Karpas-422 (cell line): ENCODE results near the gene VWC2L. TPM values are rescaled to one million over a fixed set of nuclear protein-coding genes. Genes with fewer than 3 reads are reported as not detected.

ENCODE experiments used
- DNase-seq: peaks from one replicate; pipeline ENCODE4 v3.0.0-alpha.2; 2015
- H2AFZ ChIP-seq: fragments of 200-600 bp; sonication (generic); 2 replicates; pipeline ENCODE4 v1.6.1; 2014; ENCODE audit warnings: antibody characterized with exemption, low read length, mixed read lengths
- H3K27ac ChIP-seq: fragments of 200-600 bp; sonication (generic); 2 replicates; pipeline ENCODE4 v1.5.1; 2014; ENCODE audit warnings: mild to moderate bottlenecking, low read length, moderate library complexity
- H3K27me3 ChIP-seq: fragments of 200-600 bp; sonication (generic); 2 replicates; pipeline ENCODE4 v1.6.1; 2014; ENCODE audit warnings: low read length, mixed read lengths
- H3K36me3 ChIP-seq: fragments of 200-600 bp; sonication (generic); 2 replicates; pipeline ENCODE4 v1.6.1; 2014; ENCODE audit warnings: low read length, mixed read lengths; ENCODE audit not compliant: insufficient read depth
- H3K4me1 ChIP-seq: fragments of 200-600 bp; sonication (generic); 2 replicates; pipeline ENCODE4 v1.6.1; 2014; ENCODE audit warnings: mild to moderate bottlenecking, low read length, mixed read lengths
- H3K4me2 ChIP-seq: fragments of 200-600 bp; sonication (generic); 2 replicates; pipeline ENCODE4 v1.6.1; 2014; ENCODE audit warnings: low read length, low read depth, mild to moderate bottlenecking; ENCODE audit not compliant: poor library complexity, severe bottlenecking
- H3K4me3 ChIP-seq: fragments of 200-600 bp; sonication (generic); 2 replicates; pipeline ENCODE4 v1.5.1; 2014; ENCODE audit warnings: mild to moderate bottlenecking, antibody characterized with exemption, low read length, mixed read lengths
- H3K79me2 ChIP-seq: fragments of 200-600 bp; sonication (generic); 2 replicates; pipeline ENCODE4 v1.6.1; 2014; ENCODE audit warnings: mild to moderate bottlenecking, low read length, mixed read lengths
- H3K9ac ChIP-seq: fragments of 200-600 bp; sonication (generic); 2 replicates; pipeline ENCODE4 v1.6.0; 2014; ENCODE audit warnings: low read length
- H3K9me2 ChIP-seq: fragments of 200-600 bp; sonication (generic), shearing (Covaris generic); replicated peaks from 2 replicates; pipeline ENCODE4 v1.6.0; 2014; ENCODE audit warnings: mild to moderate bottlenecking, low read length, moderate library complexity; ENCODE audit not compliant: insufficient read depth
- H3K9me3 ChIP-seq: fragments of 300-700, 200-600 bp; sonication (generic); 2 replicates; pipeline ENCODE4 v1.6.1; 2014; ENCODE audit warnings: low read length, mixed read lengths
- H4K20me1 ChIP-seq: fragments of 200-600 bp; sonication (generic); 2 replicates; pipeline ENCODE4 v1.6.1; 2014; ENCODE audit warnings: mild to moderate bottlenecking, antibody characterized with exemption, low read length, low read depth; ENCODE audit not compliant: insufficient read depth
- total RNA-seq: library from RNA; depleted of rRNA; stranded (reverse); fragments of >200 nt; shearing (Covaris generic); gene quantifications from 2 replicates; pipeline ENCODE4 v1.2.3, GENCODE V29; 2014; ENCODE audit warnings: low replicate concordance

VWC2L gene
- total RNA-seq, 1 experiment from 2014 or later: not detected

DNA sequence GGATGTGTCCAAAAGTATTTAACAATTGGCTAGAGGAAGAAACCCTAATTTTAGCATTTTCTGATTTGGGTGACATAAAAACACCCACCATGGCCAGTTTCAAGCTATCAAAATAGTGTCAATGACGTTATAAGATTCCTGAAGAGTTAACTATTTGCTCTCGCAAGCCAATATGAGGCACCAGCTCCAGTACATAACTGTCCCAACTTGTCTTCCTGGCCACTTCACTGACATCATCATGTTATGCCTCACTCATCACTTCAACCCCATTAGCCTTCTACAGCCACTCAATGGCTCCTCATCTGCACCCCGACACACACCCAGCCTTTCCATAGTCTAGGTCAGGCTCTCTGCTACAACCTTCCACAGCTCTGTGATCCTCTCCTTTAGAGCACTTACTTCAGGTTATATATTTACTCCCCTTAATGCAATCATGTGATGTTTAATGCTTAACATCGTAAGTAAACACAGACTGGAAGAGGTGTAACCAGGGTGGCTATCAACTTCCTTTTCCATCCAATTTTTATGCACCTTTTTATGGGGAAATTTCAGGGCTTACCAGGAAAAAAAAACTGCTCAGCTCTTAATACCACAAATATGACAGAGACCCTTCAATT, 158.7 kb downstream of the VWC2L start:
- no peak for DNase-seq
- Histone ChIP-seq H3K4me3 (no peak overlapping the region), H2AFZ (no peak overlapping the region), H3K27me3 (no peaks in the 10 kb centered on the region), H3K4me2 (no peak overlapping the region), H3K79me2 (no peaks in the 10 kb centered on the region), H4K20me1 (no peaks in the 10 kb centered on the region), H3K9me2 (no peaks in the 10 kb centered on the region), H3K27ac (no peak overlapping the region), H3K9me3 (no peaks in the 10 kb centered on the region), H3K9ac (no peak overlapping the region), H3K36me3 (no peaks in the 10 kb centered on the region), H3K4me1 (no peaks in the 10 kb centered on the region)

DNA sequence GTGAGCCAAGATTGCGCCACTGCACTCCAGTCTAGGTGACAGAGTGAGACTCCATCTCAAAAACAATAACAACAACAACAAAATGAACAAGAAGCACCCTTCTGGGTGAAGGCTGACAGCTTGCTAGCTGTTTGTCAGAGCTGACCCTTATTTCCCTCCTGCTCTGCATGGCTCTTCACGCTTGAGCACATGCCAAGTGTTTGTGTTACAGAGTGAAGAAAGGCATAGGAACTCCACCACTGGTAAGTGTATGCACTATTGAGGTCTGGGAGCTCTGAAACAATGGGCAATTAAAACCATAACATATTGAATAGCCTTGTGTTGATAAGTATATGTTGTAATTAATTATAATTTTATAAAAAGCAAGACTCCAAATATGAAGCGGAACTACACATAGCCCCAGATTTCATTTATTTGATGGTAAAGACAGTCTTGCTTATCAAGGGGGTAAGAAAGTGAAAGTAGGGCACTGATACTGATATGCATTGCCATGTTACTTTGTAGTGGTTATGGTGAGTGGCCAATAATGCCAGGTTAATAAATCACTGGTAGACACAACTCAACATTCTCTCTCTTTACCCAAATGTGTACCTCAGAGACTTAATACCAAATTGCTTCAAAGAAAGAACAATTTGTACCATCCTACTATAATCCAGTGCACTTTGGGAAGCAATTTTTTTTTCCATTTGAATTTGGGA, 163.4 kb downstream of the VWC2L start:
- no peak overlapping the region for H2AFZ ChIP-seq
- H3K9me3 ChIP-seq: no peaks in the 10 kb centered on the region
- H3K27ac ChIP-seq: no peak overlapping the region
- no peak overlapping the region for H3K9ac ChIP-seq
- H3K4me1 ChIP-seq: no peaks in the 10 kb centered on the region
- DNase-seq: no peak
- no peak overlapping the region for H3K4me3 ChIP-seq
- H3K4me2 ChIP-seq: no peak overlapping the region
- H3K9me2 ChIP-seq: no peaks in the 10 kb centered on the region
- no peaks in the 10 kb centered on the region for H3K79me2 ChIP-seq
- no peaks in the 10 kb centered on the region for H4K20me1 ChIP-seq
- no peaks in the 10 kb centered on the region for H3K36me3 ChIP-seq
- H3K27me3 ChIP-seq: no peaks in the 10 kb centered on the region

GRCh38 chr2:214575030-214575429, 164.2 kb downstream of the VWC2L start:
- no peaks in the 10 kb centered on the region for H3K36me3 ChIP-seq
- no peaks in the 10 kb centered on the region for H4K20me1 ChIP-seq
- H3K4me3 ChIP-seq: no peak overlapping the region
- no peak overlapping the region for H3K27ac ChIP-seq
- no peaks in the 10 kb centered on the region for H3K79me2 ChIP-seq
- no peaks in the 10 kb centered on the region for H3K9me2 ChIP-seq
- no peaks in the 10 kb centered on the region for H3K4me1 ChIP-seq
- no peaks in the 10 kb centered on the region for H3K9me3 ChIP-seq
- no peak overlapping the region for H2AFZ ChIP-seq
- DNase-seq: no peak
- H3K4me2 ChIP-seq: no peak overlapping the region
- H3K9ac ChIP-seq: no peak overlapping the region
- H3K27me3 ChIP-seq: no peaks in the 10 kb centered on the region

DNA sequence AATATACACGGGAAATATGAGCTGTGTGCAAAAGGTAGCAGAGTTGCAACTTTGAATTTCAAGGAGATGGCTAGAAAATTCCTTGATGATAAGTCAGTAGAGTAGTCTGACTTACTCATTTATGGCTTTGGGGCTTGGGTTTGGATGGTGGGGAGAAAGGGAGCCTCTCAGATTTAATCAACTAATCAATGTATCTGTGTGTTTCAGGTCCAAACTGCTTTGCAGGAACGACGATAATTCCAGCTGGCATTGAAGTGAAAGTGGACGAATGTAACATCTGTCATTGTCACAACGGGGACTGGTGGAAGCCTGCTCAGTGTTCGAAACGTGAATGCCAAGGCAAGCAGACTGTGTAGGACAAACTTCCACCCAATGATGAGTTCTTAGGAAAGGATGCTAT, 164.6 kb downstream of the VWC2L start:
- H2AFZ ChIP-seq: no peak overlapping the region

GRCh38 chr2:214577769-214578168, 166.9 kb downstream of the VWC2L start:
- no peaks in the 10 kb centered on the region for H3K9me2 ChIP-seq
- H3K4me2 ChIP-seq: no peak overlapping the region
- H3K9ac ChIP-seq: no peak overlapping the region
- H4K20me1 ChIP-seq: no peaks in the 10 kb centered on the region
- no peak overlapping the region for H3K27ac ChIP-seq
- H3K9me3 ChIP-seq: no peaks in the 10 kb centered on the region
- no peak overlapping the region for H3K4me3 ChIP-seq
- DNase-seq: no peak
- H3K36me3 ChIP-seq: no peaks in the 10 kb centered on the region
- no peaks in the 10 kb centered on the region for H3K79me2 ChIP-seq
- no peaks in the 10 kb centered on the region for H3K27me3 ChIP-seq
- no peak overlapping the region for H2AFZ ChIP-seq
- no peaks in the 10 kb centered on the region for H3K4me1 ChIP-seq

More for the DNA sequence above, 164.6 kb downstream of the VWC2L start:
- no peaks in the 10 kb centered on the region for H3K4me1 ChIP-seq
- H3K9me2 ChIP-seq: no peaks in the 10 kb centered on the region
- H3K79me2 ChIP-seq: no peaks in the 10 kb centered on the region
- no peaks in the 10 kb centered on the region for H3K36me3 ChIP-seq
- H3K27ac ChIP-seq: no peak overlapping the region
- H3K4me3 ChIP-seq: no peak overlapping the region
- H3K4me2 ChIP-seq: no peak overlapping the region
- H3K27me3 ChIP-seq: no peaks in the 10 kb centered on the region
- DNase-seq: no peak
- no peak overlapping the region for H3K9ac ChIP-seq
- no peaks in the 10 kb centered on the region for H3K9me3 ChIP-seq
- H4K20me1 ChIP-seq: no peaks in the 10 kb centered on the region

DNA sequence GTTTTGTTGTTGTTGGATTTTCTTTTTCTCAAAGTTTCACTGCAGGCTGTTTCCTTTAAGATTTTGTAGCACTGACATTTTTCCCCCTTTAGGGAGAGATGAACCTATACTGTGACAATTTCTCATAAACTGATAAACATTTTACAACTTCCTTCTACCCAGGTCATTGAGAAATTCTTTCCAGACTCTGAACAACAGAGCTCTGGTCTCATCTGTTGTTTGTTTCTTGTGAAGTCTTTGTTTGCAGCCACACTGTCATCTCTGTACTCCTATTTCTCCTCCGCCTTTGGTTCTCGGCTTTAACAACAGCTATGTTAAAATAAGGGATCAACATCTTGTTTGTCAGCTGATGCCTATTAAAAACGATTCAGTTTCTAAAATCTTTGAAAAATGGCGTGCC, 167.6 kb downstream of the VWC2L start:
- Histone ChIP-seq H3K9me3 (no peaks in the 10 kb centered on the region), H4K20me1 (no peaks in the 10 kb centered on the region), H3K4me2 (no peak overlapping the region), H3K36me3 (no peaks in the 10 kb centered on the region), H2AFZ (no peak overlapping the region), H3K9me2 (no peaks in the 10 kb centered on the region), H3K27me3 (no peaks in the 10 kb centered on the region), H3K9ac (no peak overlapping the region), H3K27ac (no peak overlapping the region), H3K79me2 (no peaks in the 10 kb centered on the region), H3K4me3 (no peak overlapping the region), H3K4me1 (no peaks in the 10 kb centered on the region)
- DNase-seq: no peak

DNA sequence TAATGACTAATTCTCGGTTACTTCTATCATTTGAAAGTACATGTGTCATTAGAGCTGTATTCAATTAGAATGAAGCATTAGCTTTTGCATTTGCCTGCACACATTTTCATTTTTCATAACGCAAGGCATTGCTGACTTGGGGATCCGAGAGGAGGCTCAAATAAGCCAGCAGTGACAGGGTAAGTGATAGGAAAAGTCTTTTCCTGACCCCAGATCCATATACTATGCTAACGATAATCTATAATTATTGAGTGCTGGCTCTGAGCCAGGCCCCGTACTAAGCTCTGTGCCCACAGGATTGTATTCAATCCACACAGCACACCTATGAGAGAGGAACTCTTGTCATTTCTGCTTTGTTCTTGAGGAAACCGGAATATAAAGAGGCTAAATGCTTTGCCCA, 168.2 kb downstream of the VWC2L start:
- Histone ChIP-seq H3K4me1 (no peaks in the 10 kb centered on the region), H3K27me3 (no peaks in the 10 kb centered on the region), H3K79me2 (no peaks in the 10 kb centered on the region), H2AFZ (no peak overlapping the region), H3K9ac (no peak overlapping the region), H4K20me1 (no peaks in the 10 kb centered on the region), H3K9me2 (no peaks in the 10 kb centered on the region), H3K4me3 (no peak overlapping the region), H3K27ac (no peak overlapping the region), H3K4me2 (no peak overlapping the region), H3K36me3 (no peaks in the 10 kb centered on the region), H3K9me3 (no peaks in the 10 kb centered on the region)
- DNase-seq: no peak

DNA sequence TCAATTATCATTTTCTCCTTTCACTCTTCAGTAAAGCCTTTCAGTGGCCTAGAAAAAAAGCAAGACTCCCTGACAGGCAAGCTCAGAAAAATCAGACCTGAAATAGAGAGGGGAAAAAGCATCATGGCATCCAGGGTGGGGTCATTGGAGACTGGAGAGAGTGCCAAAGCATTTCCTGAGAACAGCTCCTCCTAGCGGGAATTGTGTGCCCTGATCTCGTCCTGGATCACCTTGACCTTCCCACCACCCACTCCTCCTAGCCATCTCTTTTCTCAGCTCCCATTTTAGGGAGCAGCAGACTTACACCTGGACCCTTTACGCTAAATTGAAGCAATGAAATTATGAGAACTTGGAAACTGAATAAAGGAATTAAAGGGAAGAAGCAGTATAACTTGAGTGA, 176.6 kb downstream of the VWC2L start:
- H3K27me3 ChIP-seq: no peaks in the 10 kb centered on the region
- no peaks in the 10 kb centered on the region for H3K4me1 ChIP-seq
- no peak overlapping the region for H3K27ac ChIP-seq
- H3K36me3 ChIP-seq: no peaks in the 10 kb centered on the region
- H3K9me3 ChIP-seq: no peaks in the 10 kb centered on the region
- no peaks in the 10 kb centered on the region for H3K79me2 ChIP-seq
- no peak overlapping the region for H2AFZ ChIP-seq
- no peaks in the 10 kb centered on the region for H4K20me1 ChIP-seq
- no peaks in the 10 kb centered on the region for H3K9me2 ChIP-seq
- no peak overlapping the region for H3K4me3 ChIP-seq
- H3K9ac ChIP-seq: no peak overlapping the region
- H3K4me2 ChIP-seq: no peak overlapping the region
- DNase-seq: peak; percentile 55
